DMS 273 (cell line): ENCODE results near the gene RMND5A.

Experiments
- DNase-seq: peaks from one replicate; lab custom pipeline; 2025; ENCODE audit not compliant: unreplicated experiment; lab: John Stamatoyannopoulos, UW

The RMND5A gene

GRCh38 chr2:86790134-86790675 is 70.1 kb downstream of the RMND5A start:
- DNase-seq, result peak; percentile 49

- peak; percentile 48 for DNase-seq
Observed at GRCh38 chr2:86790676-86791572, 70.8 kb downstream of the RMND5A start, which contains the start of gene CD8A. CD8A (minus strand) TSS chr2:86790913; CDS start chr2:86790825, 88 bp downstream.

- no peak for DNase-seq
Observed at GRCh38 chr2:86791573-86791972, 71.5 kb downstream of the RMND5A start.

- DNase-seq, result no peak
Observed at GRCh38 chr2:86793752-86794151, 73.7 kb downstream of the RMND5A start.

- DNase-seq, result no peak
Observed at GRCh38 chr2:86794861-86795260, 74.8 kb downstream of the RMND5A start.

- no peak for DNase-seq
Observed at GRCh38 chr2:86800856-86801567, 80.9 kb downstream of the RMND5A start.

GRCh38 chr2:86806059-86806857 is 86.2 kb downstream of the RMND5A start:
- no peak for DNase-seq

GRCh38 chr2:86807133-86807467 is 87.0 kb downstream of the RMND5A start:
- no peak for DNase-seq

GRCh38 chr2:86807468-86808275 is 87.6 kb downstream of the RMND5A start:
- DNase-seq, result peak; percentile 84

GRCh38 chr2:86808315-86809161 is 88.4 kb downstream of the RMND5A start:
- DNase-seq, result peak; percentile 93

- DNase-seq, result no peak
Observed at GRCh38 chr2:86809481-86810121, 89.5 kb downstream of the RMND5A start.

GRCh38 chr2:86815611-86816010 is 95.5 kb downstream of the RMND5A start:
- DNase-seq, result no peak

GRCh38 chr2:86818114-86818801 is 98.2 kb downstream of the RMND5A start:
- no peak for DNase-seq

- DNase-seq, result no peak
Observed at GRCh38 chr2:86818957-86819356, 98.9 kb downstream of the RMND5A start.

- DNase-seq, result no peak
Observed at GRCh38 chr2:86821306-86821705, 101.2 kb downstream of the RMND5A start.

GRCh38 chr2:86821842-86822241 is 101.8 kb downstream of the RMND5A start:
- DNase-seq, result no peak

- no peak for DNase-seq
Observed at GRCh38 chr2:86822668-86823345, 102.7 kb downstream of the RMND5A start.
